Coronary artery (tissue), 2 donors: ENCODE measurements around the gene FUS.
"Not testable (repeated sequence)": the region's sequence is repeated elsewhere in the genome, so short reads cannot be mapped to it uniquely, and the experiment has no call there.

Source experiments
- DNase-seq: peaks from one replicate; pipeline ENCODE4 v3.0.0-alpha.2; 2017; ENCODE audit warnings: low spot score
- H3K27ac ChIP-seq, 2 donors: fragments of 200-600 bp; sonication (generic); one replicate each; pipeline ENCODE4 v1.5.1; 2016 to 2019
- H3K4me3 ChIP-seq: fragments of 200-600 bp; sonication (generic); 2 replicates; pipeline ENCODE4 v1.5.1; 2016; ENCODE audit warnings: mild to moderate bottlenecking, moderate library complexity
- TF ChIP-seq, protein P1 (sequence below): fragments of 200-600 bp; sonication (generic); IDR thresholded peaks from one replicate; pipeline ENCODE4 v1.5.1; 2019; ENCODE audit warnings: antibody characterized with exemption

The FUS gene

DNA sequence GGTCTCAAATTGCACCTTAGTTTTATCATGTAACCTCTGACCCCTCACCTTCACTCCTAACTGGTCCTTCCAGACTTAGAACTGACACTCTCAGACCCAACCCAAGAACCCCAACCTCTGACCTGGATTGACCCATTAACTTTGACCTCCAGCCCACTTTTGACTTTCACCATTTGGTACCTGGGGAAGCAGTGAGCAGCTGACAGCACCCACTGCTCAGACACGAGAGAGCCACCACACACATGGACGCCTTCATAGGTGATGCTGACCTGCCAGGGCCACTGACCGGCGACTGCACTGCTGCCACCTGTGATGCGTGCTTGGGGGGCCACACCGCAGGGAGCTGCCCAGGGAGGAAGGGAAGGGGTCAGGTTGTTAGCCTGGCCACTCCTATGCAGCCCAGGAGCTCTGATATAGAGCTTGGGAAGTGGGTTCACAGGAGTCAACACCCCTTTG is 46.9 kb upstream of the FUS start:
- no peak overlapping the region for H3K4me3 ChIP-seq
- H3K27ac ChIP-seq = no peak overlapping the region
- TF ChIP-seq, protein P1, sequence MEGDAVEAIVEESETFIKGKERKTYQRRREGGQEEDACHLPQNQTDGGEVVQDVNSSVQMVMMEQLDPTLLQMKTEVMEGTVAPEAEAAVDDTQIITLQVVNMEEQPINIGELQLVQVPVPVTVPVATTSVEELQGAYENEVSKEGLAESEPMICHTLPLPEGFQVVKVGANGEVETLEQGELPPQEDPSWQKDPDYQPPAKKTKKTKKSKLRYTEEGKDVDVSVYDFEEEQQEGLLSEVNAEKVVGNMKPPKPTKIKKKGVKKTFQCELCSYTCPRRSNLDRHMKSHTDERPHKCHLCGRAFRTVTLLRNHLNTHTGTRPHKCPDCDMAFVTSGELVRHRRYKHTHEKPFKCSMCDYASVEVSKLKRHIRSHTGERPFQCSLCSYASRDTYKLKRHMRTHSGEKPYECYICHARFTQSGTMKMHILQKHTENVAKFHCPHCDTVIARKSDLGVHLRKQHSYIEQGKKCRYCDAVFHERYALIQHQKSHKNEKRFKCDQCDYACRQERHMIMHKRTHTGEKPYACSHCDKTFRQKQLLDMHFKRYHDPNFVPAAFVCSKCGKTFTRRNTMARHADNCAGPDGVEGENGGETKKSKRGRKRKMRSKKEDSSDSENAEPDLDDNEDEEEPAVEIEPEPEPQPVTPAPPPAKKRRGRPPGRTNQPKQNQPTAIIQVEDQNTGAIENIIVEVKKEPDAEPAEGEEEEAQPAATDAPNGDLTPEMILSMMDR = no peak
- DNase-seq = no peak

DNA sequence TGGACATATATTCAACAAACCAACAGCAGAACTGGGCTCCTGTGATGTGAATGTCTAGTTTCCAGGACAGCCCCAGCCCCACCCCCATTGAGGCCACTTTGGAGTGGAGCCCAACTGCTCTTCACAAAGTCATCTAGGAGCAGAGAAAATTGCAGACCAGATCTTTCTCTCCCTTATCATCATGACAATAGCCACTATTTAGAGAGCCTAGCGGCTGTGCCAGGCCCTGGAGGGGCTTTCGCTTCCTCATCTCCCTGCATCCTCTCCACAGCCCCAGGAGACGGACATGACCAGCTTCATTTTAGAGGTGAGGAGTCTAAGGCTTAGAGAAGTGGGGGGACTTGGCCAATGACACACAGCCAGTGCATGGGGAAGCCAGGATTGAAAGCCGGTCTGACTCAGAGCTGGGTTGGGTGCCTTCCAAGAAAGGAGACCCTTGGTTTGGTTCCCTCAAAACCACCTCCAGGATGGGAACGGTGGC is 45.8 kb upstream of the FUS start:
- Histone ChIP-seq H3K27ac (no peak overlapping the region), H3K4me3 (no peak overlapping the region)
- TF ChIP-seq, protein P1 = no peak
- no peak for DNase-seq

DNA sequence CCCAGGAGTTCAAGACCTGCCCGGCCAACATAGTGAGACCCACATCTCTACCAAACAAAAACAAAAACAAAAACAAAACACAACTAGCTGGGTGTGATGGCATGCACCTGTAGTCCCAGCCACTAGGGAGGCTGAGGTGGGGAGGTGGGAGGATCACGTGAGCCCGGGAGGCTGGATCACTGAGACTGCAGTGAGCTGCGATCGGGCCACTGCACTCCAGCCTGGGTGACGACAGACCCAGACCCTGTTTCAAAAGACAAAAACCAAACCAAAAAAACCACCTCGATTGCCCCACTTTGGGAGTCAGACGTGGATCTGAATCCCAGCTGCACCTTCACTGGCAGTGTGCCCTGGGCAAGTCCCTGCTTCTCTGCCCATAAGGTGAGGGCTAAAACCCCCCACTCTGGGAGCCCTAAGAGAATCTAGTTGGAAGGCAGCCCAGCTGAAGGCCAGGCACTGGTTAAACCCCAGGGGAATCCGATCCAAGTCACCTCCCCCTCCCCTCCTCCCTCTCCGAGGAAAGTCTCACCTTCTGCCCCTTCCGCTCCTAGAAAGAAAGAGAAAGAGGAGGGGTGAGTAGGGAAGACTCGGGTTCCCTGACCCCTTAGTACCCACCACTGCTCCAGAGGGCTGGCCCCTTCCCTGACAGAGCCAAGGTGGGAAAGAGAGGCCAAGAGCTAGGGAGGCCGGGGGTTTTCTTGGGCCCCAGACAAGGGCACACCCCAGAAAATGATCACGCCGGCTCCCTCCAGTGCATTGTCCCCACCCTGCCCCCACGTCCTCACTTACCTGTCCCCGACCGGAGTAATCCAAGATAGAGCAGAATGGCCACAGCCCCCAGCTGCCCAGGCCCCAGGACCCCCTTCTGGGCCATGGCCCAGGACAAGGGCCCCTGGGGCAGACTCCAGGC is 45.1 kb upstream of the FUS start:
- no peak overlapping the region for H3K4me3 ChIP-seq
- TF ChIP-seq, protein P1 = no peak
- DNase-seq = no peak
- H3K27ac ChIP-seq = no peak overlapping the region

DNA sequence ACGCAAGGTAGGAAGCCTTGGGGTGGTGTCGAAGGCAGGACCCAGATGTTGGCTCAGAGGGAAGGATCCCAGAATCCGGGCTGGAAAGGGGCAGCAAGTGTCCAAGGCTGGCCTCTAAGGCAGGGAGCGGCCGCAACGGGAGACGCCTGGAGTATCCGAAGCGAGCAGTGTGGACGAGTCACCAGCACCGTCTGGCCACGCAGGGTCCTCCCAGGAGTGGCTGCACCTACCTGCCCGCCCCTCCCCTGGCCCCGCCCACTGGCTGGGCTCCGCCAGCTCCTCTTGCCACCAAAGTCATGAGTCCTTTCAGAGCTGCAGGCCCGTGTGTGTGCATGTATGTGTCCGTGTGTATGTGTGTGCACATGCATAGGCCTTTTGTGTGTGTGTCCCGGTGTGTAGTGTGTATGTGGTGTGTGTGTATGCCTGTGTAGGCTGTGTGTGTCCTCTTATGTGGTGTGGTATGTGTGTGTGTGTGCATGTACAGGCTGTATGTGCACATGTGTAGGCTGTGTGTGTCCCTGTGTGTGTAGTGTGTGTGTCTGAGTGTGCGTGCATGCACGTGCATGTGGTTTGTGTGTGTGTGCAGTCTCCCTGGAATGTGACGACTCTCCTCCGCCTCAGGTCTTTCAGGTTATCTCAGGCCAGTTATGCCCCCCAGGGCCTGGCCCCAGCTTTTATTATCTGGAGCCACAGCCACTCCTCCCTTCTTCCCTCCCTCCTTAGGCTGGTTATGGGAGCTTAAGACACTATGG is 44.2 kb upstream of the FUS start, which contains the start of gene PRSS8:
TSS of gene PRSS8 (minus strand) at position 193 of the 752 bp plus-strand sequence. CDS start 229 bp downstream, outside the sequence.
- peak; percentile 68 for DNase-seq
- Histone ChIP-seq H3K4me3 (no peak within 1 kb of the TSS), H3K27ac (no peak within 1 kb of the TSS)
- TF ChIP-seq, protein P1 = no peak

DNA sequence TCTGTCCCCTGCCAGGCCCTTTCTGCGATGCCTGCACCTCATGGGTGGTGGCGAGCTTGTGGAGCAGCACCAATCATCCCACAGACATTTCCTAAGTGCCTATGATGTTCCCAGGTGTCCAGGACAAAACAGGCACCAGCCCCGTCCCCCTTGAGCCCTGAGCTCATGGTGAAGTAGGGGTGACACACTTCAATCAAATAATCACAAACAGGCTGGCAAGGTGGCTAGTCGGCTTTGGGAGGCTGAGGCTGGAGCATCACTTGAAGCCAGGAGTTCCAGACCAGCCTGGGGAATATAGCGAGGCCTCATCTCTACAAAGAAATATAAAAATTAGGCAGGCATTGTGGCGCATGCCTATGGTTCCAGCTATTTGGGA is 43.7 kb upstream of the FUS start:
- H3K27ac ChIP-seq = no peak overlapping the region
- no peak for DNase-seq

DNA sequence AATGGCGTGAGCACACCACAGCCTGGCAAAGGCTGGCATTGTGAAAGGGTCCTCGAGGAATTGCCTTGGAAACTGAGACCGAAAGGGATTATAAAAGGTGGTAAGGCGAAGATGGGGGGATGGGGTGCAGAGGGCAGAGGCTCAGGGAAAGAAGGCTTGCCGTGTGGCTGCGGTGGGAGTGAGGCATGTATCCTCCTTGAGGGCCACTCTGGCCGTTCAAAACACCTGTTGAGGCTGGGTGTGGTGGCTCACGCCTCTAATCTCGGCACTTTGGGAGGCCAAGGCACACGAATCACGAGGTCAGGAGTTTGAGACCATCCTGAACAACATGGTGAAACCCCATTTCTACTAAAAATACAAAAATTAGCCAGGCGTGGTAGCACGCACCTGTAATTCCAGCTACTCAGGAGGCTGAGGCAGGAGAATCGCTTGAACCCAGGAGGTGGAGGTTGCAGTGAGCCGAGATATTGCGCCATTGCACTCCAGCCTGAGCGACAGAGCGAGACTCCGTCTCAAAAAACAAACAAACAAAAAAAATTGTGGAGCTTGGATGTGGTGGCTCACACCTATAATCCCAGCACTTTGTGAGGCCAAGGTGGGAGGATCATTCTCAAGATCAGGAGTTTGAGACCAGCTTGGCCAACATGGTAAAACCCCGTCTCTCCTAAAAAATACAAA is 43.0 kb upstream of the FUS start:
- DNase-seq, H3K27ac ChIP-seq, H3K4me3 ChIP-seq: not testable (repeated sequence)

More for the DNA sequence above, 43.7 kb upstream of the FUS start:
- TF ChIP-seq, protein P1 = no peak
- no peak overlapping the region for H3K4me3 ChIP-seq
